ENCODE results near the gene CBLB.

The CBLB gene

GRCh38 chr3:105845488-105845887 lies 23.3 kb downstream of the CBLB start:
- DNase-seq, result no peak

- no peak for DNase-seq
These were observed 24.1 kb downstream of the CBLB start for GRCh38 chr3:105844704-105845103.

- DNase-seq, result no peak
These were observed 24.8 kb downstream of the CBLB start for GRCh38 chr3:105843994-105844393.

- DNase-seq, result no peak
These were observed 25.9 kb downstream of the CBLB start for GRCh38 chr3:105842943-105843342.

GRCh38 chr3:105842449-105842848 lies 26.4 kb downstream of the CBLB start:
- DNase-seq, result no peak

- DNase-seq, result no peak
These were observed 30.9 kb downstream of the CBLB start for GRCh38 chr3:105837947-105838346.

GRCh38 chr3:105837143-105837740 lies 31.6 kb downstream of the CBLB start:
- peak; percentile 74 for DNase-seq

GRCh38 chr3:105836533-105836932 lies 32.3 kb downstream of the CBLB start:
- DNase-seq, result no peak

GRCh38 chr3:105835606-105836005 lies 33.2 kb downstream of the CBLB start:
- DNase-seq, result no peak

GRCh38 chr3:105834768-105835167 lies 34.0 kb downstream of the CBLB start:
- DNase-seq, result no peak

GRCh38 chr3:105832644-105833043 lies 36.2 kb downstream of the CBLB start:
- no peak for DNase-seq

- DNase-seq, result no peak
These were observed 38.0 kb downstream of the CBLB start for GRCh38 chr3:105830836-105831235.

- DNase-seq, result no peak
These were observed 38.8 kb downstream of the CBLB start for GRCh38 chr3:105829871-105830622.

GRCh38 chr3:105829229-105829628 lies 39.6 kb downstream of the CBLB start:
- no peak for DNase-seq

- DNase-seq, result no peak
These were observed 40.1 kb downstream of the CBLB start for GRCh38 chr3:105828703-105829102.

GRCh38 chr3:105827959-105828358 lies 40.9 kb downstream of the CBLB start:
- peak; percentile 86 for DNase-seq

- DNase-seq, result peak; percentile 72
These were observed 41.8 kb downstream of the CBLB start for GRCh38 chr3:105826778-105827634.

- no peak for DNase-seq
These were observed 44.7 kb downstream of the CBLB start for GRCh38 chr3:105824129-105824528.

GRCh38 chr3:105823149-105823867 lies 45.5 kb downstream of the CBLB start:
- peak; percentile 62 for DNase-seq

GRCh38 chr3:105822171-105823123 lies 46.4 kb downstream of the CBLB start:
- DNase-seq, result no peak

GRCh38 chr3:105821433-105821832 lies 47.4 kb downstream of the CBLB start:
- no peak for DNase-seq

GRCh38 chr3:105816833-105817232 lies 52.0 kb downstream of the CBLB start:
- DNase-seq, result no peak
